Superior temporal gyrus (tissue), 1 donor: ENCODE data around the gene CST2.
"Not testable (repeated sequence)": the region's sequence is repeated elsewhere in the genome, so short reads cannot be mapped to it uniquely, and the experiment has no call there.

ENCODE experiments used
- DNase-seq: peaks from one replicate; pipeline ENCODE4 v3.0.0-alpha.2; 2016; ENCODE audit errors: extremely low spot score

Gene CST2

GRCh38 chr20:23826541-23827021 is at the start of gene CST2:
TSS of gene CST2 (minus strand) at chr20:23826729. CDS start at chr20:23826660, 69 bp downstream.
- no peak for DNase-seq

- DNase-seq = no peak
These were observed 49.2 kb upstream of the CST2 start for GRCh38 chr20:23875606-23876237.

GRCh38 chr20:23874747-23875146 is 48.2 kb upstream of the CST2 start:
- DNase-seq = peak; percentile 42

- DNase-seq = no peak
These were observed 47.0 kb upstream of the CST2 start for GRCh38 chr20:23873370-23874015.

GRCh38 chr20:23872065-23872464 is 45.5 kb upstream of the CST2 start:
- no peak for DNase-seq

- no peak for DNase-seq
These were observed 43.9 kb upstream of the CST2 start for GRCh38 chr20:23870461-23870860.

GRCh38 chr20:23869520-23869919 is 43.0 kb upstream of the CST2 start:
- peak; percentile 29 for DNase-seq

- no peak for DNase-seq
These were observed 41.8 kb upstream of the CST2 start for GRCh38 chr20:23868321-23868720.

GRCh38 chr20:23867152-23867776 is 40.7 kb upstream of the CST2 start:
- DNase-seq = no peak

GRCh38 chr20:23860771-23861170 is 34.2 kb upstream of the CST2 start:
- not testable (repeated sequence) for DNase-seq

- DNase-seq = no peak
These were observed 31.6 kb upstream of the CST2 start for GRCh38 chr20:23857962-23858595.

- DNase-seq = no peak
These were observed 30.2 kb upstream of the CST2 start for GRCh38 chr20:23856736-23857135.

GRCh38 chr20:23856226-23856625 is 29.7 kb upstream of the CST2 start:
- DNase-seq = no peak

- DNase-seq = no peak
These were observed 15.2 kb upstream of the CST2 start for GRCh38 chr20:23841693-23842092.

GRCh38 chr20:23835716-23836115 is 9.2 kb upstream of the CST2 start:
- no peak for DNase-seq

GRCh38 chr20:23832775-23833513 is 6.4 kb upstream of the CST2 start:
- no peak for DNase-seq

- not testable (repeated sequence) for DNase-seq
These were observed 5.4 kb upstream of the CST2 start for GRCh38 chr20:23831961-23832360.

- peak; percentile 11 for DNase-seq
These were observed 2.8 kb downstream of the CST2 start for GRCh38 chr20:23823621-23824324.

- DNase-seq = peak; percentile 17
These were observed 3.4 kb downstream of the CST2 start for GRCh38 chr20:23823111-23823510.

GRCh38 chr20:23820493-23820892 is 6.0 kb downstream of the CST2 start:
- no peak for DNase-seq

GRCh38 chr20:23811559-23811958 is 15.0 kb downstream of the CST2 start:
- DNase-seq = not testable (repeated sequence)
